Lower lobe of right lung (tissue), 2 donors: Measurements from ENCODE around the gene GFER. TPM values are rescaled to one million over a fixed set of nuclear protein-coding genes. Genes with fewer than 3 reads are reported as not detected.

Source experiments
- ATAC-seq, 2 donors: fragments of 200-7000 bp; cut with Tn5 transposase; one replicate each; pipeline ENCODE4 v1.9.1; 2020 to 2022; ENCODE audit warnings: mild to moderate bottlenecking in 2 of 2, moderate library complexity in 2 of 2
- DNase-seq: peaks from one replicate; pipeline ENCODE4 v3.0.0-alpha.2; 2020
- H3K27ac ChIP-seq: fragments of 200-600 bp; one replicate; pipeline ENCODE4 v1.8.0; 2022
- H3K27me3 ChIP-seq: fragments of 200-600 bp; one replicate; pipeline ENCODE4 v1.8.0; 2022; ENCODE audit warnings: low read depth
- H3K36me3 ChIP-seq: fragments of 200-600 bp; one replicate; pipeline ENCODE4 v1.8.0; 2022; ENCODE audit warnings: mild to moderate bottlenecking
- H3K4me1 ChIP-seq: fragments of 200-600 bp; one replicate; pipeline ENCODE4 v1.8.0; 2022
- H3K4me3 ChIP-seq: fragments of 200-600 bp; one replicate; pipeline ENCODE4 v1.8.0; 2022; ENCODE audit warnings: mild to moderate bottlenecking
- H3K9me3 ChIP-seq: fragments of 200-600 bp; one replicate; pipeline ENCODE4 v1.8.0; 2022
- intact Hi-C: fragments of 100-400 bp; cut with DNase I; formaldehyde crosslinking; loops from one replicate; pipeline ENCODE4 v1.11.0; 2022
- total RNA-seq: library from RNA; stranded (reverse); fragmentation: NEBNext Ultra II Directional; extraction: Animal tissue kit (Norgen Biotek cat#: 25700); gene quantifications from one replicate; pipeline ENCODE4 v1.2.1, GENCODE V29; 2021
- TF ChIP-seq, protein P1 (sequence below): fragments of 200-600 bp; IDR thresholded peaks from one replicate; pipeline ENCODE4 v1.8.0; 2022; ENCODE audit warnings: antibody characterized with exemption, mild to moderate bottlenecking
- donor health status: DM: no; HTN: yes; CAD: no; lungs with severe emphysema.

The GFER gene
- total RNA-seq, 1 donor from 2014 or later = 24.7 TPM

DNA sequence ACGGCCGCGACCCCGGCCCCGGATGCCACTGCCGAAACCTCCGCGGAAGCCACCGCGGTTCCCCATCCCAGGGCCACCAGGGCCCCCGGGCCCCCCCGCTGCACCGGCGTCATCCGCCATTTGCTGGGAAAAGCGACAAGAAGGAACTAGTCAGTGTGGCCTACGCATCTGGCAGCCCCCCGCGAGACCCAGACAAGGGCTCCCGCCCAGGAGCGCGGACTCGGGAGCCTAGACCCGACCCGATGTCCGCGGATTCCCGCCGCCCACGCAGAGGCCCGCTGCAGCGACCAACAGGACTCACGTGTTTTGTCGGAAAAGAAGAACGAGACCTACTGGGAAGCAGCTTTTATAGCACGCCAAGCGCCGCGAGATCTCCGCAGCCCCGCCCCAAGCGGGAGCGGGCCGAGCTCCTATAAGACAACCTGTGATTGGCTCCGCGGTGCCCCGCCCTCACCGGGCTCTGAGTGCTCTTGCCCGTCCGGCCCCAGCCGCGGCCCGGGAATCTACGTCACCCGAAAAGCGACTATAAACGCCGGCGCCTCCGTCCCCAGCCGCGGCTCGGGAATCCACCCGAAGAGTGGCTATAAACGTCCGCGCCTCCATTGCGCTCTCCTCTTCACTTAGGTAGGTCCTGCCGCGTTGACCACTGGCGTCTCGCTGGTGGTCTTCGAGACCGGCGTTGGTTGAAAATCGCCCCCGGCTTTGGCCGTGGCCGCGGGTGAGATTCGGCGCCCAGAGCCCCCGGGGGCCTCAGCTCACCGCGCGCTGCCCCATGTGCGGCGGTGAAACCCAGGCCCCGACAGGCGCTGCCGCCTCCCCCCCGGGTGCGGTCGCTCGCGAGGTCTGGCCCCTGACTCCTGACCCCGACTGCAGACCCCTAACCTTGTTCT lies 19.2 kb upstream of the GFER start, which contains the start of gene RPS2:
Gene RPS2, minus strand, starts transcription at position 321 of the 890 bp plus-strand sequence. Its CDS starts 201 bp downstream, at position 120.
- H3K27ac ChIP-seq = peak within 1 kb of the TSS; percentile 98

DNA sequence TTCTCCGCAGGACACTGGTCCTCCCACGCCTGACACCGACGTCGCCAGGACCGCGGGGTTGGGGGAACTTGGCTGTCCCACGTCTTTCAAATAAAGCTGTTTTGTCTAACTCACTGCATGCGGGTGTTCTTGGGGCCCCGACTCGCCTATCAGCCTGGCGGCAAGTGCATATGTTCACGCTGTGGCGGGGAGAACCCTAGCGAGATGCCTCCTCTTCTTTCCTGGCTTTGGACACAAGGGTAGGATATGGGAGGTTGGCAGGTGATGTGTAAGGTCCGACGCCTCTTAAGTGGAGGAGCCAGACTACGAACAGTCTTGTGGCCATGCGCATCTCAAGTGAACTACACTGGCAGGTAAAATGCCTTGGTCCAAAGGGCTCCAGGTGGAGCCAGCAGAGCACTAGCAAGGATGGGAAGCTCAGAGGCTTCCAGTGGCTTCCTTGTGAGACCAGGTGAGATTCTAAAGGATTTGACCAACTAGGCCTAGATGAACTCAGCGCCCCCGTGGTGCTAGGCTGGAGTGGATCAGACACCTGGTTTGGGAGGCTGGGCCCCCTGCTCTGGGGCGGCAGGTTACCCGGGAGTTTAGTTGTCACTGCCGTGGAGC lies 18.5 kb upstream of the GFER start:
- Histone ChIP-seq H3K4me1 (peaks cover 33% of the 10 kb centered on the region), H3K36me3 (peaks cover 26% of the 10 kb centered on the region), H3K4me3 (peak overlapping the region; percentile 92), H3K9me3 (no peaks in the 10 kb centered on the region), H3K27ac (peak overlapping the region; percentile 98), H3K27me3 (no peaks in the 10 kb centered on the region)
- peak in 1 of 2 donors; percentile 2 for ATAC-seq
- DNase-seq = no peak
- intact Hi-C loops = no loop called here
- TF ChIP-seq, protein P1, sequence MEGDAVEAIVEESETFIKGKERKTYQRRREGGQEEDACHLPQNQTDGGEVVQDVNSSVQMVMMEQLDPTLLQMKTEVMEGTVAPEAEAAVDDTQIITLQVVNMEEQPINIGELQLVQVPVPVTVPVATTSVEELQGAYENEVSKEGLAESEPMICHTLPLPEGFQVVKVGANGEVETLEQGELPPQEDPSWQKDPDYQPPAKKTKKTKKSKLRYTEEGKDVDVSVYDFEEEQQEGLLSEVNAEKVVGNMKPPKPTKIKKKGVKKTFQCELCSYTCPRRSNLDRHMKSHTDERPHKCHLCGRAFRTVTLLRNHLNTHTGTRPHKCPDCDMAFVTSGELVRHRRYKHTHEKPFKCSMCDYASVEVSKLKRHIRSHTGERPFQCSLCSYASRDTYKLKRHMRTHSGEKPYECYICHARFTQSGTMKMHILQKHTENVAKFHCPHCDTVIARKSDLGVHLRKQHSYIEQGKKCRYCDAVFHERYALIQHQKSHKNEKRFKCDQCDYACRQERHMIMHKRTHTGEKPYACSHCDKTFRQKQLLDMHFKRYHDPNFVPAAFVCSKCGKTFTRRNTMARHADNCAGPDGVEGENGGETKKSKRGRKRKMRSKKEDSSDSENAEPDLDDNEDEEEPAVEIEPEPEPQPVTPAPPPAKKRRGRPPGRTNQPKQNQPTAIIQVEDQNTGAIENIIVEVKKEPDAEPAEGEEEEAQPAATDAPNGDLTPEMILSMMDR = no peak

More for the DNA sequence above, 19.2 kb upstream of the GFER start, which contains the start of gene RPS2:
- Histone ChIP-seq H3K9me3 (no peaks in the 10 kb centered on the region), H3K4me3 (peak within 1 kb of the TSS; percentile 92), H3K27me3 (no peaks in the 10 kb centered on the region), H3K4me1 (peaks cover 40% of the 10 kb centered on the region), H3K36me3 (peaks cover 26% of the 10 kb centered on the region)
- intact Hi-C loops = no loop called here
- DNase-seq = peak; percentile 100
- ATAC-seq = peak; percentile 97 to 99
- TF ChIP-seq, protein P1 = no peak

DNA sequence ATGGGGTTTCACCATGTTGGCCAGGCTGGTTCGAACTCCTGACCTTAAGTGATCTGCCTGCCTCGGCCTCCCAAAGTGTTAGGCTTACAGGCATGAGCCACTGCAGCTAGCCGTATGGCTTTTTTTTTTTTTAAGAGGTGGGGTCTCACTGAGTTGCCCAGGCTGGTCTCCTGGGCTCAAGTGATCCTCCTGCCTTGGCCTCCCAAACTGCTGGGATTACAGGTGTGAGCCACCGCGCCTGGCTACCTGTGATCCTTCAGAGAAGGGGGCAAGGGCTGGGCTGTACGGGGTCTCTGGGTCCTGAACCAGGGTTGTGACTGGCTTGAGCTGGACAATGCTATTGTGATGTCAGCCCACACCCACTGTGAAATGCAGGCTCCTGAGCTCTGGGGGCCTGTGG lies 17.5 kb upstream of the GFER start, which contains the start of gene RNF151:
Gene RNF151, plus strand, starts transcription at position 397 of the 400 bp plus-strand sequence. CDS start 26 bp downstream, outside the sequence.
- DNase-seq = no peak
- Histone ChIP-seq H3K4me3 (peak within 1 kb of the TSS; percentile 92), H3K9me3 (no peaks in the 10 kb centered on the region), H3K27ac (peak within 1 kb of the TSS; percentile 98), H3K36me3 (peaks cover 20% of the 10 kb centered on the region), H3K27me3 (no peaks in the 10 kb centered on the region), H3K4me1 (peaks cover 35% of the 10 kb centered on the region)
- no peak for ATAC-seq
- intact Hi-C loops = no loop called here
- TF ChIP-seq, protein P1 = no peak

DNA sequence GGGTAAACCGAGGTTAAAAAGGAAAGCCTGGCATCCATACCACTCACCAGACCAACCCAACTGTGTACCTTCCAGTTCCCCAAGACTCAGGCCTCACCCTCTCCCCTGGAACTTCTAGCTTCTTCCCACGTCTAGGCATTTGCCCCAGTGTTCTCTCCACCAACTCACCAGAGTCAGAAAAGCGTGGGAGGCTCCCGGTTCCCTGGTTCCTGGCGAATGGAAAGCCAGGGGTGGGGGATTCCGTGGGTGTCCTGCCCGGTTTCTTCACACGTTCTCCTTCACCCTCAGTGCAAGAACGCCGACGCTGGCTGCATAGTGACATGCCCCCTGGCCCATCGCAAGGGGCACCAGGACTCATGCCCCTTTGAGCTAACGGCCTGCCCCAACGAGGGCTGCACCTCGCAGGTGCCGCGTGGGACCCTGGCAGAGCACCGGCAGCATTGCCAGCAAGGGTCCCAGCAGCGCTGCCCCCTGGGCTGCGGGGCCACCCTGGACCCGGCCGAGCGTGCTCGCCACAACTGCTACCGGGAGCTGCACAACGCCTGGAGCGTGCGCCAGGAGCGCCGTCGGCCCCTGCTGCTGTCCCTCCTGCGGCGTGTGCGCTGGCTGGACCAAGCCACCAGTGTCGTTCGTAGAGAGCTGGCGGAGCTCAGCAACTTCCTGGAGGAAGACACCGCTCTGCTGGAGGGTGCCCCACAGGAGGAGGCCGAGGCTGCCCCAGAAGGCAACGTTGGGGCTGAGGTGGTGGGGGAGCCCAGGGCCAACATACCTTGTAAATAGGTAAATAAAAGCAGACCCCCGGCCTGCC lies 15.6 kb upstream of the GFER start:
- TF ChIP-seq, protein P1 = no peak
- intact Hi-C loops = no loop called here
- Histone ChIP-seq H3K4me1 (peaks cover 39% of the 10 kb centered on the region), H3K4me3 (no peak overlapping the region), H3K27ac (no peak overlapping the region), H3K27me3 (no peaks in the 10 kb centered on the region), H3K36me3 (peaks cover 1% of the 10 kb centered on the region), H3K9me3 (no peaks in the 10 kb centered on the region)
- no peak for DNase-seq
- ATAC-seq = no peak
